ENCODE data around the gene ACTR2. TPM values are rescaled to one million over a fixed set of nuclear protein-coding genes. Genes with fewer than 3 reads are reported as not detected.

The ACTR2 gene
- polyA plus RNA-seq, 1 experiment: 57.9 TPM

DNA sequence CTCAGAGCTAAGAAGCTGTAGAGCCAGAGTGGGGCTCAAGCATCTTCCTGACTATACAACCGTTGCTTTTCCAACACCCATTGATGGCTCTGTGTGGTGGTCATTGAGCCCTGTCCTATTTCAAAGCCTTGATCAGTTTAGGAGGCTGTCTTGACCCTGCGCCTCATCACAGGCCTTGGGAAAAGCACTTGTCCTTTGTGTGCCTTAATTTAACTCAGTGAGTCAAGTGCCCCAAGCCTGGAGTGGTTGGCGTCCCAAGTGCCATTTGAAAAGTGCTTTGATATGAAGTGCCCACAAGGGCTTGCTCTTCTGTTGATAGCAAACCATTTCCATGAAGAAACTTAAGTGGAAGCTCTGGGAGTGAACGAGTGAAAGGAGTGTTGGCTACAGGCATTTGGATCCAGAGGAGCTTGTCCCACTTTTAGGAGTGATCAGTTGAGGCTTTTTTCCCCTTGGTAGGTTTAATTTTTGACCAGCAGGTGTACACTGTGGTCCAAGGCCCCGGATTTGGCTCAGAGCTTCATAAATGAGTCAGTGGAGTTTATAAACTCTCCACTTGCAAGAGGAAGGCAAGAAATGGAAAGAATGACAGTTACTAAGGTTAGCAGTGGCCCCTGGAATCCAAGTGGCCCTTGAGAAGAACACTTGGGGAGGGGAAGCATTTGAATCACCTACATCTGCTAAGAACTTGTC is 50.3 kb downstream of the ACTR2 start:
- no peak for TF ChIP-seq CTCF (IDR thresholded peaks at IDR 0.05; ENCODE audit: insufficient read depth, low read depth, low read length)
- no peaks in the 10 kb centered on the region for H3K36me3 ChIP-seq (ENCODE audit: control insufficient read depth, insufficient read depth, low read length)
- DNase-seq (ENCODE audit: low read depth): no peak
- no peak overlapping the region for H3K4me3 ChIP-seq (ENCODE audit: low read depth, low read length)
- CTCF ChIA-PET: interaction anchor here (0.7 to 1.9 kb wide), 5 partner anchors 13 to 1998 kb away, joined by 3 to 7 read pairs (median 3); no protein-coding TSS in a partner anchor
- no peaks in the 10 kb centered on the region for H3K27me3 ChIP-seq (ENCODE audit: control insufficient read depth, insufficient read depth, low read length)
- POLR2A ChIA-PET: no interaction called here

DNA sequence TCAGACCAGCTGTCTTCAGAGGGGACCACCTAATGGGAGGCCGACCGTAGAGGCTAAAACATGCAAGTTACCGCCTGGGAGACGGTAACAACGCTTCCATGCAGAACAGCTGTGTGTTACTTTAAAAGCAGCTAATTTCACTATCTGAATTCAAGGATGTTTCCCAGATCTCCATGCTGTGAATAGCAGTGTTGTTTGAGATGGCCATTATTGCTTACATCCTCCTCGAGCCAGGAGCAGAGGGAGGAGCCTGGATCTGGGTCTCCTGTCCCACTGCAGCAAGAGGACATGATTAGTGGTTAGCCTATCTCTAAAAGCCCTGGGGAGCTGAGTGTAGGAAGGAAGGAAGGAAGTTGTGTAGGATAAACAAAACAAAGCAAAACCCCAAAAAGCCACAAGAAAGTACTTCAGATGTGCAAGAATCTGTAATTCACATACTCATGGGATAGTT is 50.9 kb downstream of the ACTR2 start:
- CTCF ChIA-PET: interaction anchor here (0.7 to 1.9 kb wide), 4 partner anchors 13 to 1997 kb away, joined by 3 to 7 read pairs (median 4); no protein-coding TSS in a partner anchor
- Histone ChIP-seq H3K27me3 (ENCODE audit: control insufficient read depth, insufficient read depth, low read length) (no peaks in the 10 kb centered on the region), H3K36me3 (ENCODE audit: control insufficient read depth, insufficient read depth, low read length) (no peaks in the 10 kb centered on the region), H3K4me3 (ENCODE audit: low read depth, low read length) (no peak overlapping the region)
- no peak for TF ChIP-seq CTCF (IDR thresholded peaks at IDR 0.05; ENCODE audit: insufficient read depth, low read depth, low read length)
- POLR2A ChIA-PET: no interaction called here
- DNase-seq (ENCODE audit: low read depth): no peak

- no peak overlapping the region for H3K4me3 ChIP-seq (ENCODE audit: low read depth, low read length)
- H3K27me3 ChIP-seq (ENCODE audit: control insufficient read depth, insufficient read depth, low read length): no peaks in the 10 kb centered on the region
- no peak for TF ChIP-seq CTCF (IDR thresholded peaks at IDR 0.05; ENCODE audit: insufficient read depth, low read depth, low read length)
- no peaks in the 10 kb centered on the region for H3K36me3 ChIP-seq (ENCODE audit: control insufficient read depth, insufficient read depth, low read length)
- ChIA-PET POLR2A (no interaction called here), CTCF (interaction anchor here (1.0 kb wide), 1 partner anchor 18 kb away, joined by 3 read pairs; no protein-coding TSS in a partner anchor)
- no peak for DNase-seq (ENCODE audit: low read depth)
These were observed 52.1 kb downstream of the ACTR2 start for GRCh38 chr2:65279756-65280155.

- DNase-seq (ENCODE audit: low read depth): no peak
- ChIA-PET POLR2A (no interaction called here), CTCF (interaction anchor here (1.5 to 2.1 kb wide), 2 partner anchors 15 to 20 kb away, joined by 3 to 5 read pairs; no protein-coding TSS in a partner anchor)
- Histone ChIP-seq H3K36me3 (ENCODE audit: control insufficient read depth, insufficient read depth, low read length) (no peaks in the 10 kb centered on the region), H3K4me3 (ENCODE audit: low read depth, low read length) (no peak overlapping the region), H3K27me3 (ENCODE audit: control insufficient read depth, insufficient read depth, low read length) (no peaks in the 10 kb centered on the region)
- no peak for TF ChIP-seq CTCF (IDR thresholded peaks at IDR 0.05; ENCODE audit: insufficient read depth, low read depth, low read length)
These were observed 54.2 kb downstream of the ACTR2 start for GRCh38 chr2:65281627-65282351.

GRCh38 chr2:65282477-65283053 is 54.9 kb downstream of the ACTR2 start:
- POLR2A ChIA-PET: no interaction called here

More at GRCh38 chr2:65282477-65283053, 54.9 kb downstream of the ACTR2 start:
- CTCF ChIA-PET: interaction anchor here (1.5 to 2.1 kb wide), 2 partner anchors 14 to 19 kb away, joined by 3 to 5 read pairs; no protein-coding TSS in a partner anchor
- Histone ChIP-seq H3K27me3 (ENCODE audit: control insufficient read depth, insufficient read depth, low read length) (no peaks in the 10 kb centered on the region), H3K4me3 (ENCODE audit: low read depth, low read length) (no peak overlapping the region), H3K36me3 (ENCODE audit: control insufficient read depth, insufficient read depth, low read length) (no peaks in the 10 kb centered on the region)
- TF ChIP-seq CTCF (IDR thresholded peaks at IDR 0.05; ENCODE audit: insufficient read depth, low read depth, low read length): no peak
- no peak for DNase-seq (ENCODE audit: low read depth)

Measured in BJ (cell line).